ENCODE measurements around the gene ATP1A3. TPM values are rescaled to one million over a fixed set of nuclear protein-coding genes. Genes with fewer than 3 reads are reported as not detected.

Gene ATP1A3
- total RNA-seq, 1 donor from 2014 or later: 0.98 TPM

DNA sequence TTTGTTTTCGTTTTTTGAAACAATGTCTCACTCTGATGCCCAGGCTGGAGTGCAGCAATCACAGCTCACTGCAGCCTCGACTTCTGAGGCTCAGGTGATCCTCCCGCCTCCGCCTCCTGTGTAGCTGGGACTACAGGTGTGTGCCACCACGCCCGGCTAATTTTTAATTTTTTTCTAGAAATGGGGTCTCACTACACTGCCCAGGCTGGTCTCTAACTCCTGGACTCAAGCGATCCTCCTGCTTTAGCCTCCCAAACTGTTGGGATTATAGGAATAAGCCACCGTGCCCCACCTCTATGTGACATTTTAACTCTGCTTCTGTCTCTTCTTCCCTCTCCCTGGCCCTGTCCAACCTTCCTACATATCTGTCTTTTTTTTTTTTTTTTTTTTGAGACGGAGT lies 5.1 kb downstream of the ATP1A3 start:
- intact Hi-C loops (cut with micrococcal nuclease): no loop called here

DNA sequence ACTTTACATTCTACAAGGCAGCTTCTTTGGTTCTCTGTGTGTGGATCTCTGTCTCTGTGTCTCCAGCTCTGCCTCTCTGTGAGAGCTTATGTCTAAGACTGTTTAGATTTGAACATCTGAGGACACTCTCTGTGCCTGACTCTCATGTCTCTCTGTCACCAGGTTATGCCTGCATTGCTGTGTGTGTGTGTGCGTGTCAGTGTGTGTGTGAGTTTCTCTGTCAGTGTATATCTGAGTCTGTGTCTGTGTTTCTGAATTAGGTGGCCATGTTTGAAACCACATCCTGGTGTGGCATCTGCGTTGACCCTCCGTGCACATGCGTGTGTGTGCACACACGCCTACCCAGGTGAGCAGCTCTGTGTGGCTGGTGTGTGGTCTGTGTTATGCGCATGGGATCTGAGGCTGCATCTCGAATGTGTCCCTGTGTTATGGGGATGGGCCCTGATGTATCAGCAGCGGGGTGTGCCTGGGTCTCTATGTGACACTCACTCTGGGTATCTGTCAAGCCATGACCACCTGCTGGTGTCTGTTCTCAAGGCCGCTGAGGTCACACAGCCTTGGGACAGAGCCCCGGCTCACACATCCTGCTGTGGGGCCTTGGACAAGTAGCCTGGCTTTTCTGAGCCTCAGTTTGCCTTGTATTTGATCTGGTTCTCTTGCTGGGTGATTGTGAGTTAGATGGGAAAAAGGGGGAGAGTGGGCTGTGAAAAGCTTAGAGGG lies 6.7 kb downstream of the ATP1A3 start:
- intact Hi-C loops (cut with micrococcal nuclease): no loop called here

DNA sequence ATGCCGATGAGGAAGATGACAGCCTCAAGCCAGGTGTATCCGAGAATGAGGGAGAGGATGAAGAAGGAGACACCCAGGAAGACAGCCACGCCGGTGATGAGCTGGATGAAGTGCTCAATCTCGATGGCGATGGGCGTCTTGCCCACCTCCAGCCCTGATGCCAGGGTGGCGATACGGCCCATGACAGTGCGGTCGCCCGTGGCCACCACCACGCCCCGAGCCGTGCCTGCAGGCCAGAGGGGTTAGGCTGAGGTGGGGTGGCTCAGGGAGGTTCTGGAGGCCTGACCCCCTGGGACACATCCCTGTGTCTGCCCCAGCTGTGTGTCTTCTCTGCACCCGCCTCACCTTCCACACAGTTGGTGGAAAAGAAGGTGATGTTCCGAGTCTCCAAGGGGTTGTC lies 9.1 kb downstream of the ATP1A3 start:
- intact Hi-C loops (cut with micrococcal nuclease): no loop called here

DNA sequence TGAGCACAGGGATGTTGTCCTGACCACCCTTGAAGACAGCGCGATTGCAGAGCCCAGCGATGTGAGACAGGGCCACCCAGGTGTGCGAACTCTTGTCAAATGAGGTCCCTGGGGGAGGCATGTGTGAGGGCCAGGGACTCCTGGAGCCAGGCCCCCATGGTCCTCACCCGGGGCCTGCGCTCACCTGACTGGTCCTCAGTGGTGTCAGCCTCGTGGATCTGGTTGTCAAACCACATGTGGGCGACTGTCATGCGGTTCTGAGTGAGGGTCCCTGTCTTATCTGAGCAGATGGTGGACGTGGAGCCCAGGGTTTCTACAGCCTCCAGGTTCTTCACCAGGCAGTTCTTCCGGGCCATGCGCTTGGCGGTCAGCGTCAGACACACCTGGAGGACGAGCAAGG lies 12.3 kb downstream of the ATP1A3 start:
- intact Hi-C loops (cut with micrococcal nuclease): no loop called here

DNA sequence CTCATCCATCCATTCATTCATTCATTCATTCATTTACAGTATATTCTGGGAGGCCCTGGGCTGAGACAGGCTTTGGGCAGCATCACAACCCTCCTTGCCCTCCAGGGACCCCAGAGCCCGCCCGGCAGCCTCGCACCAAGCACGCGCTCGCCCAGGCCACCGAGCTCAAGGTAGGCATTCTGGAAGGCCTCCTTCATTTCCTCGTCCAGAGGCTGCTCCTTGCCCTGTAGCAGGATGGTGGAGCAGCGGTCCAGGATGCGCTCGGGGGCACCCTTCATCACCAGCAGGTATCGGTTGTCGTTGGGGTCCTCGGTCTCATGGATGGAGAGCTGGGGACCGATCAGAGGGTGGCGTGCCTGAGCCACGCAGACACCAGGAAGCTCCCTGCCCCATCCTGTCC lies 15.6 kb downstream of the ATP1A3 start:
- intact Hi-C loops (cut with micrococcal nuclease): no loop called here

DNA sequence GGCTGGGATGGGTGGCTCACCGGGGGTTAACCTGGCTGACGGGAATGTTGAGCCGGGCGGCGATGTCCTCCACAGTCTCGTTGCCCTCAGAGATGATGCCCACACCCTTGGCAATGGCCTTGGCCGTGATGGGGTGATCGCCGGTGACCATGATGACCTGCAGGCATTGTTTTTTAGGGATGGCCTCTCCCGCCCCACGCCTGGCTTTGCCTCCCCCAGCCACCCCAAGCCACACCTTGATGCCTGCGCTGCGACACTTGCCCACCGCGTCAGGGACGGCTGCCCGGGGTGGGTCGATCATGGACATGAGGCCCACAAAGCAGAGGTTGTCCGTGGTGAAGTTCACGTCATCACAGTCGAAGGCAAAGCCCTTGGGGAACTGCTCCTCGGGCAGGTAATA lies 16.1 kb downstream of the ATP1A3 start:
- intact Hi-C loops (cut with micrococcal nuclease): no loop called here

DNA sequence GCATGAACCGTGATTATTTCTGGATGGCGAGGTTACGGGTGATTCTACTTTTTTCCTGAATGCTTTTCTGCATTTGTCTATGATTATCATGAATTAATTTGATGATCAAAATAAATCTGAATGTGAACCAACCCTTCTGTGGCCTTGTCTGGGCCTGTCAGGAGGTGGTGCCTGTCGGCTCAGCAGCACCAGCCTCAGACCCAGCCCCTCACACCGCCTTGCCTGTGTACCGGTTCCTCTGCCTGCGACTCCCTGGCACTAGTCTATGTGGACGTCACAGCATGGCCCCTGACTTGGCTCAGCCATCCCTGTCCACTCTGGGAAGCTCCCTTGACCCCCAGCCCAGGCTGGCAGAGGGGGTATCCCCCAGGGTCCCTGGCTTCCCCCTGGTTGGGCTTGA lies 19.4 kb downstream of the ATP1A3 start:
- intact Hi-C loops (cut with micrococcal nuclease): no loop called here

DNA sequence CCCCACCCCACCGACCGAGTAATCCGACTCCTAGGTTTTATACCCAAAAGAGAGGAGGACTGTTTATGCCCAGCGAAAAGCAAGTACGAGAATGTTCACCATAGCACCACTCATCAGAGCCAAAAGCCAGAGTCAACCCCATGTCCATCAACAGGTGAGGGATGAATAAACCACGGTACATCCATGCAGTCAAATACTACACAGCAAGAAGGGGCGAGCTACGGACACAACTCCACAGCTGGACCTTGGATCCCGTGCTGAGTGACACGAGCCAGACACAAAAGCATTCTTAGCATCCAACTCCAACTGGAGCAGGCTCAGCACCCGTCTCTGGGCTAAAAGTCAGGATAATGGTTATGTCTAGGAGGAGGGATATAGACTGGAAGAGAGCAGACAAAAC lies 22.7 kb downstream of the ATP1A3 start:
- intact Hi-C loops (cut with micrococcal nuclease): no loop called here

DNA sequence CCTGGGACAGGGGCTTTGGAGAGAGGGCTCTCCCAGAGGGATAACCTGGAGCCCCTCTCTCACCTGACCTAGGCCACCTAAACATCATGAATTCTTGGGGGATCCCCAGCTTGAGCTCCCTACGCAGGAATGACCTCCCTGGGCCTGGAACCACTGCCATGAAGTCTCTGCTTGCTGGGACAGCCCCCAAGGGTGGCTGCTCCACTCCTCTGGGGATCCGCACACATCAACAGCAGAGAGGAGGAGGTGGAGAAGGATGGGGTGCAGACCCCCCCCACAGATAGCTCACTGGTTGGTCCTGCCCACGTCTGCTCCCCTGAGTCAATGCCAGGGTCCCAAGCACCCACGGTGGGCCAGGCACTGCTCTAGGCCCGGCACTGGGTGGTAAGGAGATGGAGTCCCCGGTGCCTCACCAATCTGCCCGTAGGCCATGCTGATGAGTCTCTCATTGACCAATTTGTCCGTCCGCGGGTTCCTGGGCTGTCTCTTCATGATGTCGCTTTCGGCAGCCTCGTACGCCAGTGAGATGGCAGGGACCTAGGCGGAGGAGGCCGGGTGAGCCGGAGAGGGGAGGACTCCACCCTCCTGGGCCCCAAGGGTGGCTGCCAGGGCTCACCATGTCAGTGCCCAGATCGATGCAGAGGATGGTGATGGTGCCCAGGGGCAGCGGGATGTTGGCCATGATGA lies 24.1 kb downstream of the ATP1A3 start:
- intact Hi-C loops (cut with micrococcal nuclease): no loop called here

DNA sequence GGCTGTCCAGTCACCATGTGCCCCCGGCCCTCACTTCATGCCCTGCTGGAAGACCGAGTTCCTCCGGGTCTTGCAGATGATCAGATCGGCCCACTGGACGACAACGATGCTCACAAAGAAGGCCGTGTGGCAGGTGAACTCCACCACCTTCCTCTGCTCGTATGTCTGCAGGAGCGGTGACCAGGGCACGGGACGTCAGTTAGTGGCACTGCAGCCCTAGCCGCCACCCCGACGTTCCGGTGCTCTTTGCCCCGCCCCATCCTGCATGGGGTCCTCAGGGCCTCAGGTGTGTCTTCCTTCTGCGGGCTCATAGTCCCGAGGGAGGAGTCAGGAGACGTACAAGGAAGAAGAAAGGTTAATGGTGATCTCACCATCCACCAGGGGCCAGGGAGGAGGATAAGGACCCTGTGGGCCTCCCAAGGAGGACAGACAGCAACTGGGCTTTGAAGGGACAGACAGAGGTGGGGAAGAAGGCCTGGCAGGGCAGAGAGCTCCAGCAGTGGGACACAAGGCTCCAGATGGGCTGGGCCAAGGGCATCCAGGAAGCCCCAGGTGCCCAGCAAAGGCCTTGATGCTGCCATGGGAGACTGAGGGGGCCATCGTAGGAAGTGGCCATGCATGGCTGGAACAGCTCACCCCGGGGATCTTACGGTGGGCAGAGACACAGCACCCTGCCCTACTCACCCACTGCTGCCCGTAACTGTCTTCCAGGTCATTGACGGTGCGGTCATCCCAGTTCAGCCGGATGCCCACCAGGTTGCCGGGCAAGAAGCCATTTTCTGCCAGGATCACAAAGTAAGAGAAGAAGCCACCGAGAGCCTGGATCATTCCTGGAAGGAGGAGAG lies 25.1 kb downstream of the ATP1A3 start:
- intact Hi-C loops (cut with micrococcal nuclease): no loop called here

DNA sequence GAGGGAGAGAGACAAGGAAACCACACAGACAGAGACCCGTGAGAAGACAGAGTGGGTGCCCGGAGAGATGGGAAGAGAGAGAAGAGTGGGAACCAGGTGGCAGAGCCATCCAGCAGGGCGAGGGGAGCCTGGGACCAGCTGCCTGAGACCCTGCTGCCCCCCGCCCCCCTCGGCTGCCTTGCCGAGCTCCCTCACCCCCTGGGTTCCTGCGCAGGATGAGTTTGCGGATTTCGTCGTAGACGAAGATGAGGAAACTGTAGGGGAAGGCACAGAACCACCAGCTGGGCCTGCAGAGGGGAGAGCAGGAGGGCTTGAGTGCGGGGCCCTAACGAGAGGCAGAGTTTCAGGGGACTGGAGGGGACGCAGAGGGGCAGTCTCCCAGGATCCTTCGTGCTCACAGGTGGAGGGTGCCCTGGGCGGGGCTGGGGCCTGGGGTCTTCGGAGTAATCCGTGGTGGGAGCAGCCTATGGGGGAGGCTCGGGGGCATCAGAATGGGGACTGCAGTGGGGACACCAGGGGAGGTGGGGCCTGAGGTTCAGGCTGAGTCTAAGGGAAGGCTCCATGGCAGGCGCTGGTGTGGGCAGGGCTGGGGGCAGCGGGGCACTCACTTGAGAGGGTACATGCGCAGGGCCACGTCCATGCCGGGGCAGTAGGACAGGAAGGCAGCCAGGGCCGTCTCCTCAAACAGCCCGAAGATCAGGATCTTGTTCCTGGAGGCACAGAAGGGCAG lies 26.8 kb downstream of the ATP1A3 start:
- intact Hi-C loops (cut with micrococcal nuclease): no loop called here

DNA sequence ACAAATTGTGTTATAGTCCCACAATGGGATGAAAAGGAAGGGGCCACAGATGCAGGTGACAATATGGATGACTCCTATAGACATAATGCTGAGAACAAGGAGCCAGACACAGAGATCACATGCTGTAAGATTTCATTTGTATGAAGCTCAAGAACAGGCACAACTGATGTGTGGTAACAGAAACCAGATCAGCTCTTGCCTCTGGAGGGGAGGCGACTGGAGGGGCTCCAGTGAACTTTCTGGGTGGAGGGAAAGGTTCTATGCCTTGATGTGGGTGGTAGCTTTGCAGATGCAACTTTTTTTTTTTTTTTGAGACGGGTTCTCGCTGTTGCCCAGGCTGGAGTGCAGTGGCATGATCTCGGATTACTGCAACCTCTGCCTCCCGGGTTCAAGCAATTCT lies 28.9 kb downstream of the ATP1A3 start:
- intact Hi-C loops (cut with micrococcal nuclease): no loop called here

DNA sequence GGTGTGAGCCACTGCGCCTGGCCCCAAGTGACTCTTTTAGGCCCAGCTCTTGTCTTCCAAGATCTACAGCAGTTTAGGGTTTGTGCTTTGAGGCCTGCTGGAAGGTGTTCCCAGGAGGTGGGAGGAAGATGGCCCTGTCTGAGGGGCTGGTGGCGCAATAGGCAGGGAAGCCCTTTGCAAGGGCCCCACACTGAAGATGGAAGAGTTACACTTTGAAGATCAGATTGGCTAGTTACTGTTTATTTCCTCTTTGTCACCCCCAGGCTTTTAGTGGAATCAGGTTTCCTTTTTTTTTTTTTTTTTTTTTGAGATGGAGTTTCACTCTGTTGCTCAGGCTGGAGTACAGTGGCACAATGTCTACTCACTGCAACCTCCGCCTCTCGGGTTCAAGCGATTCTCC lies 33.1 kb downstream of the ATP1A3 start:
- intact Hi-C loops (cut with micrococcal nuclease): no loop called here

DNA sequence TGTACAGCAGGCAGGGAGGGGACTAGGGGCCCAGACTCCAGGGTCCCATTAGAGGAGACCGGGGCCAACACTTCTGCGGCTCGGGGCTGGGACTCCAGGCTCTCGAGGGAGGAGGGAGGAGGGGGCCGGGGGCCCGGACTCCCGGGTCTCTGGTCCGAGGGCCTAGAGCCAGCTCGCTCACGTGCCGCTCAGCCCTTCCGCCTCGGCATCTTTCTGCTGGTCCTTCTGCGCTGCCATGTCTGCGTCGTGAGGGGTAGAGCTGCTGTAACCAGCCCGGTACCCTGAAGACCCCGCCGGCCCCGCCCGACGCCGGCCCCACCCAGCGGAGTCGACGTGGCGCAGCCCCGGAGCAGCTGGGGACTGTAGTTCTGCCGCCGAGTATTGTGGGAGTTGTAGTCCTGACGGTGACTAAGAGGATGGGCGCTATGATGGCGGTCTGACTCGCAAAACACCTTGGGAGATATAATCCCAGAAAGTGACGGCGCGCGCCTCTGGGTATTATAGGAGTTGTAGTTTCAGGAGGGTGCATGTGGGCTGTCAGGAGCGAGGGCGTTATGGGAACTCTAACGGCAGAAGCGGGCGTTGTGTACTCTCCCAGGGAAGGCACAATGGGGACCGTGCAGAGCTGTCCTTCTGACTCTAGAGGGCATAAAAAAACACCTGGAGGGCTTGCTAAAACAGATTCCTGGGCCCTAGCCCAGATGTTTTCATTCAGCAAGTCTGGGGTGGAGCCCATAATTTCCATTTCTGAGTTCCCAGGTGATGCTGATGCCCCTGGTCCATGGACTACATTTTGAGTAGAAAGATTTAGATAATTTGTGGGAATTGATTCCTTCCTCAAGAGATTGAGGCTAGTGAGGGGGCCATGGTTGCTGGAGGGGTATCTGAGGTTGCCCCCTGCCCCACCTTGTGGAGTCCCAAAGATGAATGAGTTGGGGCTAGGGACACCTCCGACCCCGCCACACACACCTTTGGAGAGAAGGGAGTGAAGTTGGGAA lies 34.7 kb downstream of the ATP1A3 start, which contains the start of gene RABAC1:
Gene RABAC1 (minus strand): TSS at position 266 of the 998 bp plus-strand sequence. CDS start 29 bp downstream, at position 237.
- intact Hi-C loops (cut with micrococcal nuclease): loop anchor here (1.0 to 5.0 kb wide), 13 partner anchors 8 to 427 kb away; partner anchors contain the start of genes ATP1A3 and ERF

DNA sequence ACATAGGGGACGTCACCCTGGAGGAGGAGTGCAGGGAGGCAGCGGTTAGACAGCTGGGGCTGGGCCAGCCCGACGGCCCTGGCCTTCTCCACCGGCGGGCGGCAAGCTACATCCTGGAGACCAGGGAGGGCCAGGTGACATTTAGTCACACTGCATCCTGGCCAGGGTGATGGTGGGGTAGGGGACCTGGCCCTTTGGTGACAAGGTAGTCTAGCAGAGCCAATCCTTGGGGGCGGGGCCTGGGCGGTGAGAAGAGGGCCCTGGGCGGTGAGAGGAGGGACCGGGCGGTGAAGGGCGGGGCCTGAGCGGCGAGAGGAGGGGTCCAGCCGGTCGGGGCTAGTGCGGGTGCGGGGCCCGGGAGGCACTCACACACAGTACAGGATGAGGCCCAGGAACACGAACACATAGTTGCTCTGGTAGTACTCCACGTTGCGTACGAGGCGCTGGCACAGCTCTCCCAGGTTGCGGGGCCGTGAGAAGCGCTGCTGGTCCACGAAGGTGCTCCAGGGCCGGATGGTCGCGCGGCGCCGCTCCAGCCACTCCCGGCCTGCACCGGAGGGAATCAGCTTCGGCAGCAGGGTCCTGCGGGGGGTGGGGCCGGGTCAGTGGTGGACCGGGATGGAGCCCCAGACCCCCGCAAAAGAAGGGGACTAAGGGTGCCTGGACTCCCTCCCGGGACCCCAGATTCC lies 35.5 kb downstream of the ATP1A3 start:
- intact Hi-C loops (cut with micrococcal nuclease): loop anchor here (1.0 to 5.0 kb wide), 14 partner anchors 7 to 426 kb away; partner anchors contain the start of genes ATP1A3 and ERF

DNA sequence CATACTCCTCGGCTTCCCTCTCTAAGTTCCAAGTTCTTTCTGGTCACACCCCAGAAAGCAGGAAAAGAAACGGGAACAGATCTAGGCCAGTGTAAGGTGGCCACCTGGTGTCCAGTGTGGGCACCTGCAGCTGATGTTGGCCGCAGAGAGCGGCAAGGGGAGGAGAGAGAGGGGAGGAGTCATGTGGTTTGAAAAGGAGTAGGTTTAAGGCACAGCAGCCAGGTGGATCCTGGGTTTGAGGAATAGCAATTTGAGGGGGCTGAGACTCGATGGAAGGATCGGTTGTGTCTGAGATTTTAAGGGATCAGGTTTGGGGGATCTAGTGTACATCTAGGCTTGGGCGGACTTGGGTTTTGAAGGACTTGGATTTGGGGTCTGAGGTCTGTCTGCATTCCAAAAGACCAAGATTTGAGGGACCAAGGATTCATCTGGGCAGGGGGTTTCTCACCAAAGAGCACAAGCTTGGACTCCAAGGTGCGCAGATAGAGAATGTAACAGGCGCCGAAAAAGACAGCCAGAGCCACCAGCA lies 36.1 kb downstream of the ATP1A3 start:
- intact Hi-C loops (cut with micrococcal nuclease): loop anchor here (1.0 to 5.0 kb wide), 6 partner anchors 71 to 426 kb away; partner anchors contain the start of gene ERF

DNA sequence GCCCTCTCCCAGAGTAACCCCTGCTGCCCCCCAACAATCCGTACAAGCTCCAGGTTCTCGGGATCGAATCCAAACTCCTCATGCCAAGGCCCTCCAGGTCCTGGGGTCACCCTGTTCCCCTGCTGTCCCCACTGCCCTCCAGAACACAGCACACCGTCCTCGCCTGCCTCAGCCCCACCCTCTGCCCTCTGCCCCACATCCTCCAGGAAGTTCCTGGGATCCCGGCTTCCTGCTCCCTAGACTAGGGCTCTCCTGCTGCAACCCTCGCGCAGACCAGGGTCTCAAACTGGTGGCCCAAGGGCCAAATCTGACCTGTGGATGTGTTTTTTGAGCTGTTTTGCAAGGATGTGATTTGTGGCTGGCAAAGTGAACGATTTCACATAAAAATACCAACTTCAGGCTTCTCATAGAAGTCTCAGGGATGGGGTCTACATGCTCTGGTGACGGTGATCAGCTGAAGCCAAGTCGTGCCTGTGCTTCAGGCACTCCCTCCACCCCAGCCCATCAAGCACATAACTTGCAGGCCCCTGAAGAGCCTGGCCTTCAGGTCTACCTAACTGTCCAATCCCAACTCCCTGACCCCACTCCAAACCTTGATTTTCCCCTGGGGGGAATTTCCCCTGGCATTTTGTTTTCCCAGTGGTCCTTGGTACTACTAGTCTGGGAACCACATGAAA lies 36.7 kb downstream of the ATP1A3 start:
- intact Hi-C loops (cut with micrococcal nuclease): loop anchor here (5.0 kb wide), 2 partner anchors 165 to 425 kb away; no protein-coding TSS in a partner anchor

DNA sequence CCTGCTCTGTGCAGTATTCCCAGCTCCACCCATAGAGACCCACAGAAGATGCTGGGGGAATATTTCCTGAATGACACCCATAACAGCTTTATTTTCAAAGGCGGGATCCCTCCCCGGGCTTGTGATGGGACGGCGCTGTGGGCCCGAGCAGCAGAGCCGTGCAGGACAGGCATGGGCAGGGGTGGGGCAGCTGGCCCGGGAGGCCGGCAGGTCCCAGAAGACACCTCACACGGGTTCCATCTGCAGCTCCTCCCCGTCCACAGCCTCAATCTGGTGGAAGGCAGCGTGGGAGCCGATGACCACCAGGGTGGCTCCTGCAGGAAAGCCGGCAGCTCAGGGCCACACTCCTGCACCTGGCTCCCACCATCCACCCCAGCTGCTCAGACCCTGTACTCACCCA lies 37.4 kb downstream of the ATP1A3 start:
- intact Hi-C loops (cut with micrococcal nuclease): loop anchor here (5.0 kb wide), 2 partner anchors 164 to 424 kb away; no protein-coding TSS in a partner anchor
